Liver (tissue), 3 donors: Measurements from ENCODE around the gene LAMB4.

Experiments used
- ATF3 ChIP-seq: IDR thresholded peaks from 2 replicates; pipeline ENCODE4 v1.6.1; 2016; ENCODE audit warnings: antibody characterized with exemption
- CTCF ChIP-seq: fragments of 150-350 bp; IDR thresholded peaks from 2 replicates; pipeline ENCODE4 v1.5.1; 2017; ENCODE audit warnings: improper control_type of control experiment, low read depth, low read length; ENCODE audit not compliant: missing input control
- donor health status: healthy.
- donor health status: healthy.

- TF ChIP-seq CTCF: no peak
- no peak for TF ChIP-seq ATF3
These were observed 6.1 kb upstream of the LAMB4 start for GRCh38 chr7:108136191-108136688.
